Measurements from ENCODE around the gene CSHL1. TPM values are rescaled to one million over a fixed set of nuclear protein-coding genes. Genes with fewer than 3 reads are reported as not detected.
"Not testable (repeated sequence)": the region's sequence is repeated elsewhere in the genome, so short reads cannot be mapped to it uniquely, and the experiment has no call there.

The CSHL1 gene
- total RNA-seq, 6 experiments from 2014 or later = not detected

GRCh38 chr17:63892316-63893037 lies 18.6 kb downstream of the CSHL1 start:
- H3K27me3 ChIP-seq; intact Hi-C loops (cut with DNase I); H3K27ac ChIP-seq; H3K9me3 ChIP-seq; H3K36me3 ChIP-seq; H3K4me3 ChIP-seq; H3K4me1 ChIP-seq; ATAC-seq: not testable (repeated sequence)
- 71% methylated on average over 10 of the region's 11 CpGs for WGBS (ENCODE audit: insufficient coverage, low coverage, low lambda C conversion rate, missing lambda C conversion rate)
- peak in 1 of 3 donors; percentile 16 for DNase-seq

GRCh38 chr17:63889026-63889848 lies 21.8 kb downstream of the CSHL1 start:
- H3K9me3 ChIP-seq; H3K36me3 ChIP-seq; H3K4me3 ChIP-seq; intact Hi-C loops (cut with DNase I); H3K27me3 ChIP-seq; H3K4me1 ChIP-seq; H3K27ac ChIP-seq: not testable (repeated sequence)
- 16% methylated on average over 11 of the region's 13 CpGs for WGBS (ENCODE audit: insufficient coverage, low coverage, low lambda C conversion rate, missing lambda C conversion rate)
- ATAC-seq (peak; percentile 68 to 81 (median 75)), DNase-seq (peak in 2 of 3 donors; percentile 23 to 30)
- TF ChIP-seq, protein P1, sequence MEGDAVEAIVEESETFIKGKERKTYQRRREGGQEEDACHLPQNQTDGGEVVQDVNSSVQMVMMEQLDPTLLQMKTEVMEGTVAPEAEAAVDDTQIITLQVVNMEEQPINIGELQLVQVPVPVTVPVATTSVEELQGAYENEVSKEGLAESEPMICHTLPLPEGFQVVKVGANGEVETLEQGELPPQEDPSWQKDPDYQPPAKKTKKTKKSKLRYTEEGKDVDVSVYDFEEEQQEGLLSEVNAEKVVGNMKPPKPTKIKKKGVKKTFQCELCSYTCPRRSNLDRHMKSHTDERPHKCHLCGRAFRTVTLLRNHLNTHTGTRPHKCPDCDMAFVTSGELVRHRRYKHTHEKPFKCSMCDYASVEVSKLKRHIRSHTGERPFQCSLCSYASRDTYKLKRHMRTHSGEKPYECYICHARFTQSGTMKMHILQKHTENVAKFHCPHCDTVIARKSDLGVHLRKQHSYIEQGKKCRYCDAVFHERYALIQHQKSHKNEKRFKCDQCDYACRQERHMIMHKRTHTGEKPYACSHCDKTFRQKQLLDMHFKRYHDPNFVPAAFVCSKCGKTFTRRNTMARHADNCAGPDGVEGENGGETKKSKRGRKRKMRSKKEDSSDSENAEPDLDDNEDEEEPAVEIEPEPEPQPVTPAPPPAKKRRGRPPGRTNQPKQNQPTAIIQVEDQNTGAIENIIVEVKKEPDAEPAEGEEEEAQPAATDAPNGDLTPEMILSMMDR (IDR thresholded peaks at IDR 0.05) = peak; percentile 27 to 46 (median 34)

- H3K4me3 ChIP-seq; intact Hi-C loops (cut with DNase I); H3K27ac ChIP-seq; H3K36me3 ChIP-seq; H3K9me3 ChIP-seq; H3K4me1 ChIP-seq; ATAC-seq; H3K27me3 ChIP-seq: not testable (repeated sequence)
- peak in 1 of 3 donors; percentile 10 for DNase-seq
- 81% methylated on average over 7 of the region's 11 CpGs for WGBS (ENCODE audit: insufficient coverage, low coverage, low lambda C conversion rate, missing lambda C conversion rate)
These were observed 25.9 kb downstream of the CSHL1 start for GRCh38 chr17:63885119-63885518.

DNA sequence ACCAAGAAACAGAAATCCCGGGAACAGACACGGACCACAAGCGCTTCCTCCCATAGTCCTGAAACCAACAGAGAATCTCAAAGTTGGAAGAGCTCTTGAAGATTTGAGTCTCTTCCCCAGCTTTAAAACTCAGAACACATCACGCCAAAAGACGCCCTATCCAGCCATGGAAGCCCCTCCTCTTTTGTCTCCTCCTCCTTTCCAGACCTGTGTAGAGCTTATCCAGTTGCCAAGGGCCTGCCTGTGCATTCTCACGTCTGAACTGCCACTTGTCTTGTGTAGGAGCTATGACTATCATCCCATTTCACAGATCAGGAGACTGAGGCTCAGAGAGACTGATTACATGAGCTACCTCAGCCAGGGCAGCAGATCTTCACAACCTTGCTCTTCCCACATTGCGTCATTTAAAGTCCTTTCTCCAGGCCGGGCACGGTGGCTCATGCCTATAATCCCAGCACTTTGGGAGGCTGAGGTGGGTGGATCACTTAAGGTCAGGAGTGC lies 28.4 kb downstream of the CSHL1 start:
- intact Hi-C loops (cut with DNase I); H3K4me3 ChIP-seq; H3K27me3 ChIP-seq; H3K36me3 ChIP-seq; ATAC-seq; H3K4me1 ChIP-seq; H3K9me3 ChIP-seq; H3K27ac ChIP-seq: not testable (repeated sequence)
- WGBS (ENCODE audit: insufficient coverage, low coverage, low lambda C conversion rate, missing lambda C conversion rate) = 69% methylated on average over 7 of the region's 9 CpGs
- peak in 1 of 3 donors; percentile 3 for DNase-seq

GRCh38 chr17:63881935-63882601 lies 29.0 kb downstream of the CSHL1 start, which contains the start of gene GH2:
Gene GH2 (minus strand): TSS chr17:63881944. CDS start chr17:63881801, 143 bp downstream.
- intact Hi-C loops (cut with DNase I) = no loop called here
- 27% methylated on average over 7 of the region's 15 CpGs for WGBS (ENCODE audit: insufficient coverage, low coverage, low lambda C conversion rate, missing lambda C conversion rate)
- H3K4me3 ChIP-seq = no peak within 1 kb of the TSS
- peak; percentile 79 to 87 (median 85) for ATAC-seq
- no peaks in the 10 kb centered on the region for H3K9me3 ChIP-seq
- H3K27me3 ChIP-seq = no peaks in the 10 kb centered on the region
- TF ChIP-seq, protein P1 (IDR thresholded peaks at IDR 0.05) = peak; percentile 41 to 53 (median 48)
- no peak for TF ChIP-seq POLR2A (IDR thresholded peaks at IDR 0.05)
- peak in 1 of 3 donors; percentile 57 for DNase-seq
- no peaks in the 10 kb centered on the region for H3K4me1 ChIP-seq
- H3K36me3 ChIP-seq = no peaks in the 10 kb centered on the region
- H3K27ac ChIP-seq = no peak within 1 kb of the TSS
